Kidney epithelial cell (primary cell): Measurements from ENCODE around the gene DDI2. TPM values are rescaled to one million over a fixed set of nuclear protein-coding genes. Genes with fewer than 3 reads are reported as not detected.

Experiments used
- DNase-seq: peaks from one replicate; pipeline ENCODE4 v3.0.0-alpha.2; 2010; ENCODE audit warnings: low read depth
- H3K27me3 ChIP-seq: 2 replicates; pipeline ENCODE4 v1.6.0; 2011; ENCODE audit warnings: low read length; ENCODE audit not compliant: control insufficient read depth, insufficient read depth
- H3K36me3 ChIP-seq: 2 replicates; pipeline ENCODE4 v1.5.1; 2011; ENCODE audit warnings: low read length; ENCODE audit not compliant: control insufficient read depth, insufficient read depth
- H3K4me3 ChIP-seq: 2 replicates; pipeline ENCODE4 v1.5.1; 2011; ENCODE audit warnings: low read depth, mild to moderate bottlenecking, control low read depth, low read length
- CTCF ChIP-seq: IDR thresholded peaks from 2 replicates; pipeline ENCODE4 v1.5.1; 2011; ENCODE audit warnings: mild to moderate bottlenecking, moderate library complexity, low read length, control low read depth, inconsistent platforms; ENCODE audit not compliant: insufficient read depth, poor library complexity, severe bottlenecking
- total RNA-seq: library from RNA; depleted of rRNA; stranded (reverse); fragments of >200 nt; gene quantifications from 2 replicates; pipeline ENCODE4 v1.2.3, GENCODE V29; 2015

DDI2 gene
- total RNA-seq, 1 donor from 2014 or later, result 16.9 TPM

- H3K36me3 ChIP-seq, result no peaks in the 10 kb centered on the region
- no peaks in the 10 kb centered on the region for H3K27me3 ChIP-seq
- peak overlapping the region; percentile 33 for H3K4me3 ChIP-seq
- TF ChIP-seq CTCF, result no peak
- no peak for DNase-seq
Measured at GRCh38 chr1:15616373-15617172, 685 bp upstream of the DDI2 start.

GRCh38 chr1:15618077-15618654 lies 908 bp downstream of the DDI2 start:
- peak overlapping the region; percentile 83 for H3K4me3 ChIP-seq
- no peak for DNase-seq
- TF ChIP-seq CTCF, result no peak
- no peaks in the 10 kb centered on the region for H3K36me3 ChIP-seq
- H3K27me3 ChIP-seq, result no peaks in the 10 kb centered on the region

GRCh38 chr1:15618655-15619525 lies 1.6 kb downstream of the DDI2 start:
- no peak for TF ChIP-seq CTCF
- Histone ChIP-seq H3K36me3 (no peaks in the 10 kb centered on the region), H3K27me3 (no peaks in the 10 kb centered on the region), H3K4me3 (peak overlapping the region; percentile 83)
- no peak for DNase-seq

- no peak for DNase-seq
- no peaks in the 10 kb centered on the region for H3K36me3 ChIP-seq
- TF ChIP-seq CTCF, result no peak
- no peaks in the 10 kb centered on the region for H3K27me3 ChIP-seq
- no peak overlapping the region for H3K4me3 ChIP-seq
Measured at GRCh38 chr1:15620155-15620545, 2.9 kb downstream of the DDI2 start.

- no peak for TF ChIP-seq CTCF
- H3K36me3 ChIP-seq, result no peaks in the 10 kb centered on the region
- no peak for DNase-seq
- H3K4me3 ChIP-seq, result no peak overlapping the region
- H3K27me3 ChIP-seq, result no peaks in the 10 kb centered on the region
Measured at GRCh38 chr1:15620902-15621682, 3.8 kb downstream of the DDI2 start.
